ENCODE data around the gene PIK3R3. TPM values are rescaled to one million over a fixed set of nuclear protein-coding genes. Genes with fewer than 3 reads are reported as not detected.
"Not testable (repeated sequence)": the region's sequence is repeated elsewhere in the genome, so short reads cannot be mapped to it uniquely, and the experiment has no call there.

PIK3R3 gene
- total RNA-seq, 1 experiment from 2014 or later, result 1.6 TPM

GRCh38 chr1:46057781-46058180 is 74.6 kb downstream of the PIK3R3 start:
- ChIA-PET CTCF (no interaction called here), POLR2A (no interaction called here)
- H3K36me3 ChIP-seq (ENCODE audit: control insufficient read depth in 1 of 2, insufficient read depth in 2 of 2, low read length in 2 of 2), result no peaks in the 10 kb centered on the region

GRCh38 chr1:46057215-46057614 is 75.2 kb downstream of the PIK3R3 start:
- H3K36me3 ChIP-seq (ENCODE audit: control insufficient read depth in 1 of 2, insufficient read depth in 2 of 2, low read length in 2 of 2); H3K9ac ChIP-seq (ENCODE audit: low read length); H3K9me2 ChIP-seq (ENCODE audit: insufficient read depth); H3K27ac ChIP-seq (ENCODE audit: low read depth, low read length); ATAC-seq; H3K4me1 ChIP-seq (ENCODE audit: control insufficient read depth in 1 of 2, insufficient read depth in 2 of 2, low read length in 2 of 2); H3K4me2 ChIP-seq (ENCODE audit: low read length); RAD21 ChIA-PET (ENCODE audit: low non-redundant PET in 1 of 2, low total read pairs in 2 of 2, uncharacterized antibody in 2 of 2, unreplicated experiment in 2 of 2); intact Hi-C loops (cut with micrococcal nuclease); H4K20me1 ChIP-seq (ENCODE audit: insufficient read depth); H3K9me3 ChIP-seq (ENCODE audit: control insufficient read depth in 1 of 2, insufficient read depth in 1 of 2, low read depth in 1 of 2, low read length in 2 of 2); H3K79me2 ChIP-seq (ENCODE audit: insufficient read depth, low read length); POLR2A ChIA-PET; H2AFZ ChIP-seq (ENCODE audit: low read depth, low read length, poor library complexity, severe bottlenecking); CTCF ChIA-PET; DNase-seq (ENCODE audit: low read depth, low spot score); H3K27me3 ChIP-seq (ENCODE audit: insufficient read depth, low read length); H3K4me3 ChIP-seq (replicated peaks in 1 of 2; ENCODE audit: low read depth in 1 of 2, low read length in 2 of 2); BruUV-seq (replicated peaks): not testable (repeated sequence)

More at GRCh38 chr1:46057781-46058180, 74.6 kb downstream of the PIK3R3 start:
- no peak overlapping the region for H3K4me3 ChIP-seq (replicated peaks in 1 of 2; ENCODE audit: low read depth in 1 of 2, low read length in 2 of 2)
- no peak for ATAC-seq
- no peaks in the 10 kb centered on the region for H3K79me2 ChIP-seq (ENCODE audit: insufficient read depth, low read length)
- no peak overlapping the region for H2AFZ ChIP-seq (ENCODE audit: low read depth, low read length, poor library complexity, severe bottlenecking)
- H3K4me1 ChIP-seq (ENCODE audit: control insufficient read depth in 1 of 2, insufficient read depth in 2 of 2, low read length in 2 of 2), result peaks cover 2 to 4% of the 10 kb centered on the region in 2 experiments; a peak in 3 of 4 replicates
- H3K27ac ChIP-seq (ENCODE audit: low read depth, low read length), result no peak overlapping the region
- no peaks in the 10 kb centered on the region for H4K20me1 ChIP-seq (ENCODE audit: insufficient read depth)
- RAD21 ChIA-PET (ENCODE audit: low non-redundant PET in 1 of 2, low total read pairs in 2 of 2, uncharacterized antibody in 2 of 2, unreplicated experiment in 2 of 2), result no interaction called here
- TF ChIP-seq EZH2 (IDR thresholded peaks at IDR 0.05), result no peak
- TF ChIP-seq ELF1 (IDR thresholded peaks at IDR 0.05; ENCODE audit: borderline replicate concordance, low read depth), result no peak
- TF ChIP-seq SP1 (IDR thresholded peaks at IDR 0.05; ENCODE audit: low read depth), result no peak
- no peak for TF ChIP-seq POLR2A (IDR thresholded peaks at IDR 0.05; ENCODE audit: borderline replicate concordance, extremely low read depth, insufficient read depth, insufficient read length)
- TF ChIP-seq EZH2phosphoT487 (IDR thresholded peaks at IDR 0.05; ENCODE audit: borderline replicate concordance), result no peak
- TF ChIP-seq SRF (IDR thresholded peaks at IDR 0.05; ENCODE audit: low read depth), result no peak
- TF ChIP-seq MAX (IDR thresholded peaks at IDR 0.05), result no peak
- TF ChIP-seq JUND (IDR thresholded peaks at IDR 0.05), result no peak
- no peak for TF ChIP-seq ZFX (IDR thresholded peaks at IDR 0.05)
- TF ChIP-seq CBX3 (IDR thresholded peaks at IDR 0.05; ENCODE audit: low read depth), result no peak
- TF ChIP-seq SIN3A (IDR thresholded peaks at IDR 0.05; ENCODE audit: low read depth), result no peak
- no peak for TF ChIP-seq FOSL1 (IDR thresholded peaks at IDR 0.05; ENCODE audit: low read depth)
- TF ChIP-seq YY1 (IDR thresholded peaks at IDR 0.05; ENCODE audit: extremely low read depth, insufficient replicate concordance, low read depth, low read length), result no peak
- TF ChIP-seq TCF7L2 (IDR thresholded peaks at IDR 0.05; ENCODE audit: borderline replicate concordance, extremely low read depth, insufficient read depth, insufficient read length), result no peak
- BruUV-seq (replicated peaks), result no TSS peak
- DNase-seq (ENCODE audit: low read depth, low spot score), result no peak
- H3K4me2 ChIP-seq (ENCODE audit: low read length), result no peak overlapping the region
- intact Hi-C loops (cut with micrococcal nuclease), result no loop called here
- no peak overlapping the region for H3K9ac ChIP-seq (ENCODE audit: low read length)
- H3K9me3 ChIP-seq (ENCODE audit: control insufficient read depth in 1 of 2, insufficient read depth in 1 of 2, low read depth in 1 of 2, low read length in 2 of 2), result no peaks in the 10 kb centered on the region
- H3K27me3 ChIP-seq (ENCODE audit: insufficient read depth, low read length), result no peaks in the 10 kb centered on the region
- no peaks in the 10 kb centered on the region for H3K9me2 ChIP-seq (ENCODE audit: insufficient read depth)
